Vagina (tissue), 2 donors: Measurements from ENCODE around the gene SYF2. TPM values are rescaled to one million over a fixed set of nuclear protein-coding genes. Genes with fewer than 3 reads are reported as not detected.
"Not testable (repeated sequence)": the region's sequence is repeated elsewhere in the genome, so short reads cannot be mapped to it uniquely, and the experiment has no call there.

Experiments
- DNase-seq, 2 donors: peaks; one replicate each; pipeline ENCODE4 v3.0.0-alpha.2; 2017; ENCODE audit errors: extremely low spot score in 2 of 2
- H3K27ac ChIP-seq: fragments of 200-600 bp; sonication (generic); one replicate; pipeline ENCODE4 v1.5.1; 2019
- H3K27me3 ChIP-seq: fragments of 200-600 bp; sonication (generic); one replicate; pipeline ENCODE4 v1.5.1; 2019
- H3K36me3 ChIP-seq, 2 donors: fragments of 200-600 bp; sonication (generic); one replicate each; pipeline ENCODE4 v1.5.1; 2017 to 2019
- H3K4me1 ChIP-seq: fragments of 200-600 bp; sonication (generic); one replicate; pipeline ENCODE4 v1.5.1; 2019
- H3K4me3 ChIP-seq, 2 donors: fragments of 200-600 bp; sonication (generic); 1 replicate in 1 of 2; 2 replicates in 1 of 2; pipeline ENCODE4 v1.5.1; 2016 to 2019
- H3K9me3 ChIP-seq: fragments of 200-600 bp; sonication (generic); one replicate; pipeline ENCODE4 v1.5.1; 2019
- CTCF ChIP-seq, 3 experiments: fragments of 450-650 bp in 2 of 3; fragments of 200-600 bp in 1 of 3; sonication (generic) in 1 of 3; IDR thresholded peaks; one replicate each; pipeline ENCODE4 v1.5.1; 2017 to 2019; ENCODE audit warnings: antibody characterized with exemption in 3 of 3, mild to moderate bottlenecking in 2 of 3, moderate library complexity in 2 of 3
- POLR2A ChIP-seq, 2 donors: fragments of 450-650 bp; IDR thresholded peaks; one replicate each; pipeline ENCODE4 v1.6.1; 2017; ENCODE audit warnings: antibody characterized with exemption in 2 of 2, mild to moderate bottlenecking in 2 of 2, moderate library complexity in 2 of 2
- POLR2AphosphoS5 ChIP-seq, 2 donors: sonication (generic); formaldehyde crosslinking; IDR thresholded peaks; one replicate each; pipeline ENCODE4 v1.9.0; 2017; ENCODE audit warnings: antibody characterized with exemption in 2 of 2, mild to moderate bottlenecking in 2 of 2, low read depth in 1 of 2; ENCODE audit not compliant: insufficient read depth in 1 of 2
- intact Hi-C: fragments of 100-400 bp; cut with DNase I; formaldehyde crosslinking; loops from one replicate; pipeline ENCODE4 v1.15.1; 2023
- total RNA-seq: library from RNA; depleted of rRNA; stranded (reverse); fragments of >200 nt; gene quantifications from one replicate; pipeline ENCODE4 v1.2.3, GENCODE V29; 2016

Gene SYF2
- total RNA-seq, 1 donor from 2014 or later: 28.7 TPM

- H3K9me3 ChIP-seq, H3K36me3 ChIP-seq, intact Hi-C loops, H3K27me3 ChIP-seq, DNase-seq, H3K4me1 ChIP-seq: not testable (repeated sequence)
- H3K4me3 ChIP-seq: peak overlapping the region; percentile 30 to 58
- peak; percentile 49 to 91 for TF ChIP-seq POLR2AphosphoS5 (IDR thresholded peaks at IDR 0.05; ENCODE audit: insufficient read depth in 1 of 2, low read depth in 1 of 2)
- H3K27ac ChIP-seq: peak overlapping the region; percentile 90
These were observed 35.2 kb upstream of the SYF2 start for GRCh38 chr1:25267288-25268142.

- H3K9me3 ChIP-seq, H3K27me3 ChIP-seq, intact Hi-C loops, H3K4me1 ChIP-seq, H3K36me3 ChIP-seq, DNase-seq: not testable (repeated sequence)
- H3K4me3 ChIP-seq: peak overlapping the region; percentile 33 to 58
- H3K27ac ChIP-seq: peak overlapping the region; percentile 90
These were observed 34.4 kb upstream of the SYF2 start for GRCh38 chr1:25266554-25267287.

- H3K9me3 ChIP-seq, intact Hi-C loops, H3K27me3 ChIP-seq, DNase-seq, H3K36me3 ChIP-seq, H3K27ac ChIP-seq, H3K4me1 ChIP-seq, H3K4me3 ChIP-seq: not testable (repeated sequence)
These were observed 28.0 kb upstream of the SYF2 start for GRCh38 chr1:25260336-25260735.

GRCh38 chr1:25259813-25260212 is 27.5 kb upstream of the SYF2 start:
- DNase-seq, H3K27me3 ChIP-seq, H3K4me3 ChIP-seq, H3K9me3 ChIP-seq, H3K4me1 ChIP-seq, intact Hi-C loops, H3K36me3 ChIP-seq, H3K27ac ChIP-seq: not testable (repeated sequence)

GRCh38 chr1:25257196-25257595 is 24.9 kb upstream of the SYF2 start:
- no peaks in the 10 kb centered on the region for H3K9me3 ChIP-seq
- no peak for TF ChIP-seq CTCF (IDR thresholded peaks at IDR 0.05)
- no peak for TF ChIP-seq POLR2A (IDR thresholded peaks at IDR 0.05)
- no peak for TF ChIP-seq POLR2AphosphoS5 (IDR thresholded peaks at IDR 0.05; ENCODE audit: insufficient read depth in 1 of 2, low read depth in 1 of 2)
- no peak overlapping the region for H3K4me3 ChIP-seq
- no peaks in the 10 kb centered on the region for H3K4me1 ChIP-seq
- DNase-seq: no peak
- no peaks in the 10 kb centered on the region for H3K27me3 ChIP-seq
- no peak overlapping the region for H3K27ac ChIP-seq
- H3K36me3 ChIP-seq: no peaks in the 10 kb centered on the region
- intact Hi-C loops: no loop called here

GRCh38 chr1:25256578-25256965 is 24.3 kb upstream of the SYF2 start:
- H3K4me3 ChIP-seq: no peak overlapping the region
- H3K27me3 ChIP-seq: no peaks in the 10 kb centered on the region
- no peak overlapping the region for H3K27ac ChIP-seq
- intact Hi-C loops: no loop called here
- no peak for DNase-seq
- no peaks in the 10 kb centered on the region for H3K36me3 ChIP-seq
- H3K9me3 ChIP-seq: no peaks in the 10 kb centered on the region
- TF ChIP-seq POLR2A (IDR thresholded peaks at IDR 0.05) (no peak), POLR2AphosphoS5 (IDR thresholded peaks at IDR 0.05; ENCODE audit: insufficient read depth in 1 of 2, low read depth in 1 of 2) (no peak), CTCF (IDR thresholded peaks at IDR 0.05) (no peak)
- no peaks in the 10 kb centered on the region for H3K4me1 ChIP-seq
